ENCODE measurements around the gene RBM23.

The RBM23 gene

GRCh38 chr14:22893706-22894105, 25.2 kb downstream of the RBM23 start:
- TF ChIP-seq CTCF (IDR thresholded peaks at IDR 0.05; ENCODE audit: low read depth, low read length), result no peak
- DNase-seq (ENCODE audit: extremely low read depth, low read depth), result no peak

GRCh38 chr14:22892488-22892887, 26.5 kb downstream of the RBM23 start:
- no peak for TF ChIP-seq CTCF (IDR thresholded peaks at IDR 0.05; ENCODE audit: low read depth, low read length)
- no peak for DNase-seq (ENCODE audit: extremely low read depth, low read depth)

- DNase-seq (ENCODE audit: extremely low read depth, low read depth), result no peak
- TF ChIP-seq CTCF (IDR thresholded peaks at IDR 0.05; ENCODE audit: low read depth, low read length), result no peak
Observed at GRCh38 chr14:22890416-22890815, 28.5 kb downstream of the RBM23 start.

- no peak for DNase-seq (ENCODE audit: extremely low read depth, low read depth)
- TF ChIP-seq CTCF (IDR thresholded peaks at IDR 0.05; ENCODE audit: low read depth, low read length), result no peak
Observed at GRCh38 chr14:22888662-22889061, 30.3 kb downstream of the RBM23 start.

- no peak for DNase-seq (ENCODE audit: extremely low read depth, low read depth)
- TF ChIP-seq CTCF (IDR thresholded peaks at IDR 0.05; ENCODE audit: low read depth, low read length), result no peak
Observed at GRCh38 chr14:22887990-22888378, 31.0 kb downstream of the RBM23 start.

GRCh38 chr14:22887260-22887989, 31.5 kb downstream of the RBM23 start:
- no peak for DNase-seq (ENCODE audit: extremely low read depth, low read depth)
- TF ChIP-seq CTCF (IDR thresholded peaks at IDR 0.05; ENCODE audit: low read depth, low read length), result no peak

GRCh38 chr14:22886500-22887259, 32.3 kb downstream of the RBM23 start:
- DNase-seq (ENCODE audit: extremely low read depth, low read depth), result no peak
- no peak; the same call in 1 of the 2 replicates for TF ChIP-seq CTCF (IDR thresholded peaks at IDR 0.05; ENCODE audit: low read depth, low read length)
